HG03520 (cell line): ENCODE results near the gene SPATA18.
"Not testable (repeated sequence)": the region's sequence is repeated elsewhere in the genome, so short reads cannot be mapped to it uniquely, and the experiment has no call there.

Experiments
- ATAC-seq: cut with Tn5 transposase; IDR thresholded peaks from one replicate; pipeline ENCODE4 v1.9.1; 2021; ENCODE audit warnings: mild to moderate bottlenecking, moderate library complexity; ENCODE audit not compliant: unreplicated experiment

Gene SPATA18

GRCh38 chr4:52105276-52105675, 54.2 kb downstream of the SPATA18 start:
- ATAC-seq, result no peak

- no peak for ATAC-seq
Measured at GRCh38 chr4:52106191-52106590, 55.1 kb downstream of the SPATA18 start.

- ATAC-seq, result no peak
Measured at GRCh38 chr4:52106660-52107059, 55.6 kb downstream of the SPATA18 start.

DNA sequence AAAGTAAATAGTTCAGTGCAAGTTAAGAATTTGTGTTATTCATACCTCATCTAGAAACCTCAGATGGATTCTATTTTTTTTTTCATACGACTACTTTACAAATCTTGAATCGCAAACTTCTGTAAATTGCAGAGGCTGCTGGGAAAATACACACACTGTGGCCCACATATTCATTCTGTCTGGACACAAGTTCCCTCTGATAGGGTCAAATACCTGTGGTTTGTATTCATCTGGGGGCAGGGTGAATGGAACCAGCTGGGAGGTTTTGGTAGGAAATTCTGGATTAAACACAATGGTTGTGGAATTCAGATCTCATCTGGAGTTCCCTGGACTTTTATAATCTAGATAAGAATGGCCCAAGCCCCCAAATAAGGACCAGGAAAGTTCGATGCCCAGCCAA, 56.2 kb downstream of the SPATA18 start:
- ATAC-seq, result no peak

- no peak for ATAC-seq
Measured at GRCh38 chr4:52107745-52108144, 56.6 kb downstream of the SPATA18 start.

DNA sequence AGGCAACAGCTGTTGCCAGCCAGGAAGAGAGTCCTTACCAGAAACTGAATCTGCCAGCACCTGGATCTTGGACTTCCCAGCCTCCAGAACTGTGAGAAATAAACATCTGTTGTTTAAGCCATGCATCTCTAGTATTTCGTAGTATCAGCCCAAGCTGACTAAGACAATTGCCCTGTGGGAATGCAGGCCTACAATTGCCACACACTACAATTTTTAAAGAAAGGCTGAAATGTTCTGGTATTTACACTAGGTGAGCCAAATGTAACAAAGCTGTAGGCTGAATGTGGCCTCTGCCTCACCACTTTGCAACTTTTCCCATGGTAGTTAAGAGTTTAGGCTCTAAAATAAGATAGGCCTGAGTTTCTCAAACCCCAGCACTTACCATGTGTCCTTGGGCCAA, 59.1 kb downstream of the SPATA18 start:
- ATAC-seq, result no peak

DNA sequence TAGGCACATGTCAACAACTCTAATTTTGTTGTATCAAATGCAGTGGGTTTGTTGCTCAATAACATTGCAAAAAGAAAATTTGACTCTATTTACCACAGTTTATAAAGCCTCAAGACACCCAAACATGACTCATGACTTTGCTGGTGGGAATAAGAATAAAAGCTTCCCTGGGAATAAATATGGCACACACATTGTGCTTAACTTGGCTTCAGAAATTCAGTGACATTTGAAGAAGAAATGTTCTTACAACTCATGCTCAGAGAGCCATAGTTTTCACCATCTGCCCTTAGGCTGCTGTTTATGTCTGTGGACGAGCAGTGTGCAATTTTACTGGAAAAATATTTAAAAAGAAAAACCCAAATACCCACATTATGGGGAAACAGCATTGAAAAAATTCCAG, 60.9 kb downstream of the SPATA18 start:
- ATAC-seq, result no peak

GRCh38 chr4:52112411-52112810, 61.3 kb downstream of the SPATA18 start:
- no peak for ATAC-seq

GRCh38 chr4:52116641-52117040, 65.5 kb downstream of the SPATA18 start:
- no peak for ATAC-seq

DNA sequence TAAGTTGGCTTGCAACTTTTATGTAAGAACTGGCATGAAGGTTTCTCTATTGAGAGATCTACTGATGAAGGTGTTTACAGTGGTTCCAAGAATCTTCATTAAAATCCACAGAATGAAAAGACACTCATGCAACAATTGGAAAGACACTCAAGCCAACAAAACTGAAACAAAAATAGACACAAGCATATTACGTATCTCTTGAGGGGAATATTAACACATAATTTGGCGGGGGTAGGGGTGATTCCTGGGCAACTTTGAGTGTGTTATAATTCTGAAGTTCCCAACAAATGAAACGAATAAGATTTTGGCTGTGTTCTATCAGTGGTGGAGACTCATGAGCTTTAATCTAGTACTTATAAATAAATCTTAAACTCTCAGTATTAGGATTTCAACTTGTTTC, 75.1 kb downstream of the SPATA18 start:
- ATAC-seq, result no peak

GRCh38 chr4:52126966-52127365, 75.9 kb downstream of the SPATA18 start:
- no peak for ATAC-seq

DNA sequence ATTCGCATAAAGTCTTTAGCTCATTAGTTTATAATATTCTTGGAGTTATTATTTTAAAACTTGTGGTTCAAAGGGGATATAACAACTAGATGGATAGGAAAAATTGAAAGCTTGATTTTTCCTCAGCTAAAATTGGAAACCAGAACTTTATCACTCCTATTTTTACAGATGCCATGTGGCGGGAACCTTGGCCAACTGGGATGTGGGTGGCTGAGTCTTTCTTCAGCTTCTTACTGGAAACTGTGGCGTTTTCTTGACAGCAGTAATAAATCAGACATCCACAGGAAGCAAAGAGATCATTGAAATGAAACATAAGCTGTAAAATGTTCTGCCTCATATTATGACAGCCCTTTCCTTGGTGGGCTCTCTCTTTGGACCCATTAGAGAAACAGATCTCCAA, 84.1 kb downstream of the SPATA18 start:
- no peak for ATAC-seq

DNA sequence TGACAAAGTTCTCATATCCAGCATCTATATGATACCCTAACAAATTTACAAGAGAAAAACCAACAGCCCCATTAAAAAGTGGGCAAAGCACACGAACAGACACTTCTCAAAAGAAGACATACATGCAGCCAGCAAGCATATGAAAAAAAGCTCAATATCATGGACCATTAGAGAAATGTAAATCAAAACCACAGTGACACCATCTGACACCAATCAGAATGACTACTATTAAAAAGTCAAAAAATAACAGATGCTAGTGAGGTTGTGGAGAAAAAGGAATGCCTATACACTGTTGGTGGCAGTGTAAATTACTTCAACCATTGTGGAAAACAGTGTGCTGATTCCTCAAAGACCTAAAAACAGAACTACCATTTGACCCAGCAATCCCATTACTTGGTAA, 86.0 kb downstream of the SPATA18 start:
- not testable (repeated sequence) for ATAC-seq

DNA sequence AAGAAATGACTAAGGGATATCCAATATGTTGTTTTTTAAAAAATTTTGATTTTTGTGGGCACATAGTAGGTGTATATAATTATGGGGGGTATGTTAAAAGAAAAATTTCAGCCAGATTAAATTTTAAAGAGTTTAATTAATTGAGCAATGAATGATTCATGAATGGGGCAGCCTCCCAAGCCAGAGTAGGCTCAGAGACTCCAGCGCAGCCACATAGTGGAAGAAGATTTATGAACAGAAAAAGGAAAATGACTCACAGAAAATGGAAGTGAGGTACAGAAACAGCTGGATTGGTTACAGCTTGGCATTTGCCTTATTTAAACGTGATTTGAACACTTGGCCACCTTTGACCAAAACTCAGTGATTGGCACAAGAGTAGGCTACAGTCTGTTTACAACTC, 91.7 kb downstream of the SPATA18 start:
- no peak for ATAC-seq

DNA sequence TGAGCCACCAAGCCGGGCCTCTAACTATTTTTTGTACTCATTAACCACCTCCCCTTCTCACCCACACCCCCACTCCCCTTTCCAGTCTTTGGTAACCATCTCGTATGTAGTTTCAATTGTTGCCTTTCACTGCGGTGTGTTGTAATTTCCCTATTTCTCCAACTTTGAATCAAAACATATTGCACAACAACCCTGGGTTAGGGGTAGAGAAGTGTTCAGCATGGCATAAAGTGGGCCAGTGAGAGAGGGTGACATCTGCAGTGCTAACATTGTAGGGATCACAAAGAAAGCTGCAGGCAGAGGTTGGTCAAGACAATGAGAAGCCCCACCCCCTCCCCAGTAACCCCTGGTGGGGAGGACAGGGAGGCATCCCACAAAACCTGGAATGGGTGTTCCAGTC, 92.7 kb downstream of the SPATA18 start:
- no peak for ATAC-seq

- no peak for ATAC-seq
Measured at GRCh38 chr4:52144372-52144771, 93.3 kb downstream of the SPATA18 start.
